SK-N-MC (cell line): Measurements from ENCODE around the gene PGM2L1.

Experiments
- EZH2 ChIP-seq: fragments of 200-600 bp; sonication (generic); IDR thresholded peaks from one replicate; pipeline ENCODE4 v1.6.1; 2017; ENCODE audit warnings: antibody characterized with exemption
- FOXP2 ChIP-seq: optimal IDR thresholded peaks from 2 replicates; pipeline ENCODE3; 2011; ENCODE audit warnings: mild to moderate bottlenecking, moderate library complexity; ENCODE audit not compliant: insufficient read depth; ENCODE audit errors: extremely low read length, control extremely low read depth
- POLR2AphosphoS5 ChIP-seq: IDR thresholded peaks from 2 replicates; pipeline ENCODE4 v1.6.1; 2012; ENCODE audit warnings: mild to moderate bottlenecking, low read depth, low read length, borderline replicate concordance

DNA sequence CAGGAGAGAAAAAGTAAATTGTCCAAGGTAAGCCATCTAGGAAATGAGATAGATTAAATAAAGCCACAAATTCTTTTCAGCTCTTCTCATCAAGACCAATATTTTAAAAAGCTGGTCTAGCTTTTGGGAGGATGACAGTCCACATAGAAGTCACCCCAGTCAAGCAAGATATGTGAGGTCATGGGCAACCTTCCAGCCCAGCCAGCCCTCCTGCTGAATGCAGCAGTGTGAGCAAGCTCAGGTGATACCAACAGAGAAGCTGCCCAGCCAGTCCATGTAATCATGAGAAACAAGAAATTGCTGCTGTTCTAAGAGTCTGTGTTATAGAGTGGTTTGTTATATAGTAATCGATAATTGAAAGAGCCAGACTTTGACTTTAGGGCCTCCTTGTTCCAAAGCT is 40.4 kb upstream of the PGM2L1 start:
- TF ChIP-seq POLR2AphosphoS5 (no peak), EZH2 (no peak), FOXP2 (no peak)
